ENCODE data around the gene TRIM28.

Gene TRIM28

DNA sequence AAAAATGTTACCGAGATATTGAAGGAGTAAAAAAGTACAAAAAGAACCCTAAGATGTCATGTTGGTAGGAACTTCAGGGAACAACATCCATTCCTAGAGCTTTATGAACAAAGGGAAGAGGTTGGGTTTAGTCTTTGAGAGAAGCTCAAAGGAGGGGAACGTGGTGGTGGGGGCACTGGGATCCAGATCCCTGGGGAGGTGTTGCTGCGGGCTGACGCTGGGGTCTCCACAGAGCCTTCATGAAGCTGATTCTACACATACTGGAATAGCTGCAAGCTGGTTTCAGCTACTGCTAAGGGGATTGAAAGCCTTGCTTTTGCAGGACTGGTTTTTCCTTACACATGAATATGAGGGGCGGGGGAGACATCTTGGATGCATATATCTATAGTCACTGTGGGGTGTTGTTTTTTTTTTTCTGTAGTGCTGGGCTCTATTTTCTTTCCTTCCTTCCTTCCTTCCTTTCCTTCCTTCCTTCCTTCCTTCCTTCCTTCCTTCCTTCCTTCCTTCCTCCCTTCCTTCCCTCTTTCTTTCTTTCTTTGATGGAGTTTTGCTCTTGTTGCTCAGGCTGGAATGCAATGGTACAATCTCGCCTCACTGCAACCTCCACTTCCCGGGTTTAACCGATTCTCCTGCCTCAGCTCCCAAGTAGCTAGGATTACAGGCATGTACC lies 35.7 kb downstream of the TRIM28 start:
- DNase-seq = no peak

DNA sequence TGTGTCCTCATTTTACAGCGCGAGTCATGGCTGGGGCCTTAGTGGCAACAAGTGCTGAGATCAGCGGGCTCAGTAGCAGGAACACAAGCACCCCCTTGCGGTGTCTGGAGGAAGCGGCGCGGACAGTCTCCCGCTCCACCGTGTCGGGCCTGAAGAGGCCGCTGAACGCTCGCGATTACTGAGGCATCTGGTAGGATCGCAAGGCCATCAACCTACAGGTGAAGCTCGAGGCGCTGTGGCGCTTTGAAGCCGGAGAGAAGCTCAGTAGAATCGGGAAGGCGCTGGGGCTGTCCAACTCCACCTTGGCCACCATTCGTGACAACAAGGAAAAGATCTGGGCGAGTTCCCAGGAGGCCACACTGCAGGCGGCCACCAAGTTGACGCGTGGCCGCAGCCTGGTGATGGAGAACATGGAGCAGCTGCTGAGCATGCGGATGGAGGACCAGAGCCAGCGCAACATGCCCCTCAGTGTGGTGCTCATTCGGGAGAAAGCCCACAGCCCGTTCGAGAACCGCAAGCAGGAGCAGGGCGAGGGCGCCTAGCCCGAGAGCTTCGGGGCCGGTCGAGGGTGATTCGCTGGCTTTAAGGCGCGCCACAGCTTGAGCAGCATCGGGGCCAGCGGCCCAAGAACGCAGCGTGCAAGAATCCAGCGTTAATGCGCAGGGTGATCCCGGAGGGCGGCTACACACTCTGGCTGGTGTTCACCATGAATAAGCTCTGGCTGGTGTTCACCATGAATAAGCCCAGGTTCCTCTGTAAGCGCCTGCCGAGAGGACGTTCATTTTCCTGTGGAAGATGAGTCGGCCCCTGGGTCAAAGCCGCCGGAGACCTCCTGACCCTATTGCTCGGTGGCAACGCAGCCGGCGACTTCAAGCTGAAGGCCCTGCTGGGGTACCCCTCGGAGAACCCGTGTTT lies 37.6 kb downstream of the TRIM28 start:
- peak; percentile 72 for DNase-seq

DNA sequence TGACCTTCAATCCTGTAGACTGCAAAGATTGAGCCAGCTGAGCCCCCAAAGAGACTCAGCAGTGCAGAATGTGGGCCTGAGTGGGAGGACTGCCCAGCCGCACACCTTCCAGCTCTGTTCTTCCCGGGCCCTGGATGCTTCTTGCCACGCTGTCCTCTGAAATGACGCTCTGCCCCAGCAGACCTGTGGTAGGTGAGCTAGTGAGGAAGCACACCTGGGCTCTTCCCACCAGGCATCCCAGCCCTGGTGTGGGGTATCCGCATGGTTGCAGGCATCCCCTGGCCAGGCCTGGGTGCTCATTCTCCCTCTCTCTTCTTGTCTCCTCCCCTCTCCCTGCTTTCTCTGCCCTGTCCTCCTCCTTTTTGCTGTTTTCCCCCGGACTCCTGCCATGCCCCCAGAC lies 39.1 kb downstream of the TRIM28 start:
- no peak for DNase-seq

DNA sequence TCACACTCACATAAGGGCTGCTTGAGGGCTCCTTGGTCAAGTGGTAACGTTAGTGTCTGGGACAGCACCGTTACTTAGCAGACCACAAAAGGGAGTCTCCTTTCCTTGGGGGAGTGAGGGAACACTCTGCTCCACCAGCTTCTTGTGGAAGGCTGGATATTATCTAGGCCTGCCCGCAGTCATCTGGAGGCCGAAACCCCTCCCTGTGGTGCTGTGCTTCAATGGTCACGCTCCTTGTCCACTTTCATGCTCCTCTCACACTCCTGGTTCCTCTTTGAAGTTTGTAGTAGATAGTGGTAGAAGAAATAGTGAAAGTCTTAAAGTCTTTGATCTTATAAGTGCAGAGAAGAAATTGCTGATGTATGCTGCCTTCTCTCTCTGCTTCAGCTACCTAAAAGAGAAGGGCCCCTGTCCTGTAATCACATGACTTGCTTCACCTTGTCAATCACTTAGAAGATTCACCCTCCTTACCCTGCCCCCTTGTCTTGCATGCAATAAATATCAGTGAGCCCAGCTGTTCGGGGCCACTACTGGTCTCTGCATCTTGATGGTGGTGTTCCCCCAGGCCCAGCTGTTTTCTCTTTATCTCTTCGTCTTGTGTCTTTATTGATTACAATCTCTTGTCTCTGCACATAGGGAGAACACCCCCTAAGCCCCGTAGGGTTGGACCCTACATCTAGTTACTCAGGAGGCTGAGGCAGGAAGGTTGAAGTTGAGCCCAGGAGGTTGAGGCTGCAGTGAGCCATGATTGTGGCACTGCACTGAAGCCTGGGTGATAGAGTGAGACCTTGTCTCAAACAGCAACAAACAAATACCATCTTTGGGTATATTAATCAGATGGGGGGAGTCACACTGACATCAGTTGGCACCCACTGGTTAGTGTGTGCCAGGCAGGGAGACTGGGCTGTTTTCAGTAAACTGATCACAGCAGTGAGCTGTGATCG lies 40.9 kb downstream of the TRIM28 start:
- no peak for DNase-seq

DNA sequence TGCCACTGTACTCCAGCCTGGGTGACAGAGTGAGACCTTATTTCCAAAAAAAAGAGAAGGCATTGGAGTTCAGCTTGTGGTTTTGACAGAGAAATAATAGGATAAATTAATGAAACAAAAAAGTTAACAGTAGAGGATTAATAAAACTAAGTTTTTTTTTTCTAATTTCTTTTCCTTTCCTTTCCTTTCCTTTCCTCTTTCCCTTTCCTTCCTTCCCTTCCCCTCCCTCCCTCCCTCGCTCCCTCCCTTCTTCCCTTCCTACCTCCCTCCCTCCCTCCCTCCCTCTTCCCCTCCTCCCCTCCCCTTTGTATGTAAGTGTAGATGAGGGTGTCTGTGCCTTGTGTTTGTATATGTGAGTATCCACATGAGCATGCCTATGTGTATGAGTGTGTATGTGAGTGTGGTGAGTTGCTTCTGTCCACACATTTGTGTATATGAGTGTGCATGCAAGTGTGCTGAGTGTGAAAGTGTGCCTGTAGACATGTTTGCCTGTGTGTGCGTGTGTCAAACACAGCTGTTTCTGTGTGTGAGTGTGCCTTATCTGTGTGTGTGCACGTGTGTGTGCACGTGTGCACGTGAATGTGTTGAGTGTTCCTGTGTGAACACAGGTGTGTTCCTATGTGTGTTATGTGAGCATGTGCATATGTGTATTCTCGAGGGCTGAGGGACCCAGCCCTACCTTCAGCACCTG lies 41.7 kb downstream of the TRIM28 start:
- DNase-seq = no peak

DNA sequence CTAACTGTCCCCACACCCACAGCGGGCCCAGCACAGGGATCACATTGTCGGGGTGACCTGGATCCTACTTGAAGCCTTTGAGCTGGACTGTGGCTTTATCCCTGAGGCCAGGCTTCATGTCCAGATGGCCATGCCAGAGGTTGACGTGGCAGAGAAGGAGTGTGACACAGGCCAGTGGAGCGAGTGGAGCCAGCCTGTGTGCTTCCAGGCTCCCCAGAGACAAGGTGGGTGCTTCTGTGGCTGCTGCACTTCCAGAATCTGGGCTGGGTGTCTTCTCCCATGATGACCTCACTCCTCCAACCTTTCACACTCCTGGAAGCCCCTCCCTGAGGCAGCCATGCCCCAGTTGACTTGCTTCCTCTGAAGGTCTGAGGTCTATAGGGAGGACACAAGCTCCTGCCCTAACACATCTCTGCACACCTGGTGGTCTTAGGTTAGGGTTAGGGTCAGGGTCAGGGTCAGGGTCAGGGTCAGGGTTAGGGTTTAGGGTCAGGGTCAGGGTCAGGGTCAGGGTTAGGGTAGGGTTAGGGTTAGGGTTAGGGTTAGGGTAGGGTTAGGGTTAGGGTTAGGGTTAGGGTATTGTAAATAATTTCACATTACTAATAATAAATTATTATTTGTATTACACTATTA lies 42.4 kb downstream of the TRIM28 start:
- DNase-seq = no peak

All from RPMI8226 (cell line).